GM19467 (cell line): ENCODE measurements around the gene MINDY4.

Experiments
- ATAC-seq: cut with Tn5 transposase; IDR thresholded peaks from one replicate; pipeline ENCODE4 v1.9.1; 2021; ENCODE audit warnings: mild to moderate bottlenecking, moderate library complexity; ENCODE audit not compliant: unreplicated experiment

MINDY4 gene

GRCh38 chr7:30851651-30852307, 80.6 kb downstream of the MINDY4 start:
- ATAC-seq = no peak

GRCh38 chr7:30852308-30852684, 81.1 kb downstream of the MINDY4 start:
- no peak for ATAC-seq

- ATAC-seq = no peak
These were observed 81.6 kb downstream of the MINDY4 start for GRCh38 chr7:30852744-30853288.

- ATAC-seq = no peak
These were observed 82.4 kb downstream of the MINDY4 start for GRCh38 chr7:30853576-30853975.

GRCh38 chr7:30855936-30856335, 84.7 kb downstream of the MINDY4 start:
- ATAC-seq = no peak

GRCh38 chr7:30858576-30858975, 87.4 kb downstream of the MINDY4 start:
- ATAC-seq = no peak

GRCh38 chr7:30859202-30859939, 88.2 kb downstream of the MINDY4 start:
- no peak for ATAC-seq

GRCh38 chr7:30859940-30860496, 88.8 kb downstream of the MINDY4 start:
- ATAC-seq = no peak

- no peak for ATAC-seq
These were observed 90.4 kb downstream of the MINDY4 start for GRCh38 chr7:30861612-30862011.

- no peak for ATAC-seq
These were observed 91.9 kb downstream of the MINDY4 start for GRCh38 chr7:30862995-30863705.

- ATAC-seq = no peak
These were observed 92.5 kb downstream of the MINDY4 start for GRCh38 chr7:30863706-30864035.

- no peak for ATAC-seq
These were observed 92.9 kb downstream of the MINDY4 start for GRCh38 chr7:30864101-30864500.

- ATAC-seq = no peak
These were observed 93.9 kb downstream of the MINDY4 start for GRCh38 chr7:30865076-30865475.

GRCh38 chr7:30865821-30866220, 94.6 kb downstream of the MINDY4 start:
- ATAC-seq = no peak

- ATAC-seq = no peak
These were observed 95.7 kb downstream of the MINDY4 start for GRCh38 chr7:30866939-30867338.

- no peak for ATAC-seq
These were observed 96.3 kb downstream of the MINDY4 start for GRCh38 chr7:30867483-30867882.

- ATAC-seq = no peak
These were observed 98.8 kb downstream of the MINDY4 start for GRCh38 chr7:30869794-30870611.

GRCh38 chr7:30870821-30871518, 99.8 kb downstream of the MINDY4 start:
- ATAC-seq = no peak

- ATAC-seq = no peak
These were observed 100.4 kb downstream of the MINDY4 start for GRCh38 chr7:30871655-30872054.

- ATAC-seq = no peak
These were observed 102.0 kb downstream of the MINDY4 start for GRCh38 chr7:30873207-30873606.
